Measurements from ENCODE around the gene BIRC7. TPM values are rescaled to one million over a fixed set of nuclear protein-coding genes. Genes with fewer than 3 reads are reported as not detected.
A peak's percentile ranks its signal among the peaks of the same experiment; 100 is the strongest.

The BIRC7 gene, protein sequence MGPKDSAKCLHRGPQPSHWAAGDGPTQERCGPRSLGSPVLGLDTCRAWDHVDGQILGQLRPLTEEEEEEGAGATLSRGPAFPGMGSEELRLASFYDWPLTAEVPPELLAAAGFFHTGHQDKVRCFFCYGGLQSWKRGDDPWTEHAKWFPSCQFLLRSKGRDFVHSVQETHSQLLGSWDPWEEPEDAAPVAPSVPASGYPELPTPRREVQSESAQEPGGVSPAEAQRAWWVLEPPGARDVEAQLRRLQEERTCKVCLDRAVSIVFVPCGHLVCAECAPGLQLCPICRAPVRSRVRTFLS
- total RNA-seq = not detected in 2 replicates

GRCh38 chr20:63235399-63235983 is at the start of gene BIRC7:
TSS of gene BIRC7 (plus strand) at chr20:63235905. CDS start at chr20:63236097, 192 bp downstream.
- no peak for DNase-seq (ENCODE audit: low read depth in 2 of 2)

DNA sequence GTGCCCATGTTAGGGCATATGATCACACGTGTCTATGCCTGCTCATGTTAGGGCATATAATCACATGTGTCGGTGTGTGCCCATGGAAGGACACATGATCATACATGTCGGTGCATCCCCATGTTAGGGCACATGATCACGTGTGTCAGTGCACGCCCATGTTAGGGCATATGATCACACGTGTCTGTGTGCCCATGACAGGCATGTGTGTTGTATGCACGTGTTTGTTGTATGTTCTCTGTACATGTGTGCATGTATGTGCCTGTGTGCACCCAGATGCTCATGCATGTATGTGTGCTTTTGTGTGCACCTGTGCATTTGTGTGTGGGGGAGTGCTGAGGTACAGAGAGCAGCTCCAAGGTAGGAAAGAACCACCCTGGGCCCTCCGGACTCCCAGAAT is 49.6 kb upstream of the BIRC7 start:
- DNase-seq (ENCODE audit: low read depth in 2 of 2) = no peak

DNA sequence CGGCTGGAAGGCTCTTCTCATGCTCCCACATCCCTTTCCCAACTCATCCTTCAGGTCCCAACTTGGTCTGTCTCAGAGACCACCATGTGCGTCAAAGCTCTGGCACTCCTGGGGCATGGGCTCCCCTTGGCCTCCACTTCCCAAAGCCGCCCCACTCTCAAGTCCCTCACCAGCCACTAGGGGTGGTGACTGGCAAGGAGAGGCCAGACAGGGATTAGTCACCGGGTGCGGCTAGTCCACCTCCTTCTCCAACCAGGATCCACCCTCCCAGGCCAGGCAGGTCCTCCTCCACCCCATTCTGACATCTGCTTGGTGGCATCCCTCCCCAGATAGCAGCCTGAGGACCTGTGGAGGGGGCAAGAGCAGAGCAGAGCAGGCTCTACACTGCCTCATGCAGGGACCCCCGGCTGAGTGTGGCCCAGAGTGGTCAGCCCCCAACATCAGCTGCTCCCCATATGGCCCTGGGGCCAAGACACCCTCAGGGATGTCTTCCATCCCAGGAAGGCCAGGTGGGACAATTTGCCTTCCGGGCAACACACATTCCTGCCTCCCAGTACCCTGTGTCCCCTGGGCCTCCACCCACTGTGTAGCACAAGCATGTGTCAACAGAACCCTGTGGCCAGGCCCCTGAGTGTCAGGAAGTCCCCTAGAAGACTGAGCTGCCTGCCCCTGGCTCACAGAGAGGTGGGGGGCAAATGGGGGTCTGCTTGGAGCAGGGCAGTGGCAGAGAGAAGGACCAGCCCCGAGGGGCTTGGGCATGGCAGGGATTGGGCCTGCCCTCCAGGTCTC is 49.0 kb upstream of the BIRC7 start:
- DNase-seq (ENCODE audit: low read depth in 2 of 2) = peak in 1 of 2 donors; percentile 15

GRCh38 chr20:63187338-63188158 is 48.2 kb upstream of the BIRC7 start:
- no peak for DNase-seq (ENCODE audit: low read depth in 2 of 2)

DNA sequence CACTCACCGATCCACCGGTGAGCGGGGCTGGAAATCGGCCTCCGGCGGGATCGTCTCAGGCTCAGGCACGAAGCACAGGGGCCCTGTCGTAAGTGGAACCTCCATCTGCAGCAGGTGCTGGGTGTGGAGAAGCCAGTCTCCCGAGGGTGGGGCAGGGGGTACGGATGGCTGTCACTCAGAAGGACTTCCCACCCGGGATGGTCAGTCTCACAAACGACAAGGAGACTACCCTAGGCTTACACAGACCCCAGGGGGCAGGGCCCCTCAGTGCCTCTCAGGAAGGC is 47.6 kb upstream of the BIRC7 start:
- DNase-seq (ENCODE audit: low read depth in 2 of 2) = no peak

DNA sequence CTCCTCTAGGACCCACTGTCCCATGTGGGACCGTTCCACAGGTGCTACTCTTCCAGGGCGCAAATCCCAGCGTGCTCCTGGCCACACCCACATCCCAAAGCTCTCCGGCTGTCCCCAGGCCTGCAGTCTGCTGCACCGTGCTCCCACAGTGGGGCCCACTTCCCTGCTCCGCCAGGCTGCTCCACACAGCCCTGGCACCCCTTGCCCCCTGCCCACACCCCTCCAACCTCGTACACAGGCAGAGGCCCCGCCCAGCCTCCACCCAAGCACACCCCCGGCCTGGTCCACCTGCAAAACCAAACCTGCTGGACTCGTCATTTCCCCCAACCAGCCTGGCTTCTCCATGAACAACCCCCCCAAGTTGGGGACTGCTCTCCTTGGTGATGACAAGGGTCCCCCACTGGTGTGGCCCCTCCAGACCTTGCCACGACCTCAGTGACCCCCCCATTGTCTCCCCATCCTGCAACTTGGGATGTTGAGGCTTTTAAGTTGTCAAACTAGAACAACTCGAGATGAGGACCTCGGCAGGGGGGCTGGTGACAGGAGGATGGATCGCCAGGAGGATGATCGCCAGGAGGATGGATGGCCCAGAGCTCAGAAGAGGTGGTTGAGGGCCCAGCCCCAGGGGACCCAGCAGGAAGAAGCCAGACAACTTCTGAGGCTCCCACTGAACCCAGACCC is 46.9 kb upstream of the BIRC7 start:
- DNase-seq (ENCODE audit: low read depth in 2 of 2) = no peak

DNA sequence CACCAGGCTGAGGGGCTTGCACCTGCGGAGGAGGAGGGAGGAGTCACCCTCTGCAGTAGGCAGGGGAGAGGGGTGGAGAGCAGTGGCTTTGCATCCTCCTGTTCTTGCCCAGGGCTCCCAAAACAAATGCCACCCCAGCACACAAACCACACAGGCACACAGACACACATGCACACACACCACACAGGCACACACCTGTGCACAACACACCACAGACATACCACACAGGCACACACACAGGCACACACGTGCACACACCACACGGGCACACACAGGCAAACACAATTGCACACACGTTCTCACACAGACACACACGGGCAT is 46.4 kb upstream of the BIRC7 start:
- DNase-seq (ENCODE audit: low read depth in 2 of 2) = no peak

- no peak for DNase-seq (ENCODE audit: low read depth in 2 of 2)
These were observed 45.7 kb upstream of the BIRC7 start for GRCh38 chr20:63189846-63190559.

DNA sequence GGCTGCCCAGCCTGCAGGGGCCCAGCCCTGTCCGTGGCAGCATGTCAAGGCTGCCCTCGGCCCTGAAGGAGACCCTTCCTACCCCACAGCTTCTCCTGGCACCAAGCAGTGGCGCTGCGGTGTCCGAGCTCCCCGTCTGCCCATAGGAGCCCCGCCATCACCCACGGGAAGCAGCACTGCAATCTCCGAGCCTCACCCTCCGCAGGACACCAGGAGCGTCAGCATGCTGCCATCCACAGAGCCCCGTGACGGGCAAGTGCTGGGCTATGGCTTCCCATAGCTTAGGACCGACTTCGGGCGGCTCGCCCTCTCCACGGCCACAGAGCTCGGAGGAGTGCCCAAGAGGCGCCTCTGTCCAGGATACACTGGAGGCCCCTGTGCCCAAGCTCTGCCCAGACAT is 44.9 kb upstream of the BIRC7 start:
- no peak for DNase-seq (ENCODE audit: low read depth in 2 of 2)

DNA sequence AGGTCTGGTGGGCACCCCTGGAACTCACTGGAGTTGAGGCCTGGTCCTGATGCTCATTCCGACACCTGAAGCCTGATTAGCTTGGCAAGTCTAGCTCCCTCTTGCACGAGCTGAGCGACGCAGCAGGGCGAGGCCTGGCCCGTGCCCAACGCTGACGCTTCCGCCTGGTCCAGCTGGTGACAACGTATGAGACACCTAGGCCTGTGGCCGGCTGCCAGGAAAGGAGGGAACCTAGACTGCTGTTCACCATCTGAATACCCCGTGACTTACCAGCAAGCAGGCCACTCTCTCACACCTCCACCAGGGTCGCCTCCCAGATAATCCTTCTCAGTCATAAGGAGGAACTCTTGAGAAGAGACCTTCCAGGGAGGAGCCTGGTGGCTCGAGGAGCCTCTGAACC is 44.3 kb upstream of the BIRC7 start:
- peak; percentile 47 to 68 for DNase-seq (ENCODE audit: low read depth in 2 of 2)

- no peak for DNase-seq (ENCODE audit: low read depth in 2 of 2)
These were observed 43.0 kb upstream of the BIRC7 start for GRCh38 chr20:63192721-63193120.

DNA sequence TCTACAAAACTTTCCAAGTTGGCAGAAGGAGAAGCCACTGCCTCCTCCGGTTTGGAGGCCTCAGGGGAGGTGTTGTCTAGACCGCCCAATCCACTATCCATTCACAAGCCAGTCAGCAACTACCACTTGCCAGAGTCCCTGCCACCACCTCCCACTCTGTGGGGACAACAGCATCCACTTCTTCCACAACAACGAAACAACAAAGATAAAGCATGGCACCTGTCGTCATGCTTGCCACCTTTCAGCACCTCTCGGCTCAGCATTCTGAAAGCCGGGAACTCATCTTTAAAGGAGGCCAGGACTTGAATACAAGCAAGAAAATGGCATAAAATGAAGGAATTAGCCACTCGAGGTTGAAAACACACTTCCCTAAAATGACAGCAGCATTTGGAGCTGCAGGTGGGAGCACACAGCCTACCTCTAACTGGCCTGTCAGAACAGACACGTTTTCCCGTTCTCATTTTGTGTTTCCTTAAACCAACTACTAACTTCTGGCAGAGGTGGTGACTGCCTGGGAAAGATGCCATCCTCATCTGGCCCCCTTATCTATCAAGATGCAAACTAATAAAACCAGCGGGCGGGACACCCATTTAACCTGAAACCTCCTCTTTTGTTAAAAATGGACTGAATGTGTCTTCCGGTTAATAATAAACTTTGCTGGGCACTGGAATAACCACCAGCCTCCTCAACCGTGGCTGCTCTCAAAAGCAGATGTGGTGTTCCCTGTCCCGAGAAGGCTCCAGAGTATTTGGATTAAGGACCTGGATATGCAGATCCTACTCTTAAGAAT is 41.5 kb upstream of the BIRC7 start:
- DNase-seq (ENCODE audit: low read depth in 2 of 2) = no peak

- DNase-seq (ENCODE audit: low read depth in 2 of 2) = no peak
These were observed 40.9 kb upstream of the BIRC7 start for GRCh38 chr20:63194797-63195173.

DNA sequence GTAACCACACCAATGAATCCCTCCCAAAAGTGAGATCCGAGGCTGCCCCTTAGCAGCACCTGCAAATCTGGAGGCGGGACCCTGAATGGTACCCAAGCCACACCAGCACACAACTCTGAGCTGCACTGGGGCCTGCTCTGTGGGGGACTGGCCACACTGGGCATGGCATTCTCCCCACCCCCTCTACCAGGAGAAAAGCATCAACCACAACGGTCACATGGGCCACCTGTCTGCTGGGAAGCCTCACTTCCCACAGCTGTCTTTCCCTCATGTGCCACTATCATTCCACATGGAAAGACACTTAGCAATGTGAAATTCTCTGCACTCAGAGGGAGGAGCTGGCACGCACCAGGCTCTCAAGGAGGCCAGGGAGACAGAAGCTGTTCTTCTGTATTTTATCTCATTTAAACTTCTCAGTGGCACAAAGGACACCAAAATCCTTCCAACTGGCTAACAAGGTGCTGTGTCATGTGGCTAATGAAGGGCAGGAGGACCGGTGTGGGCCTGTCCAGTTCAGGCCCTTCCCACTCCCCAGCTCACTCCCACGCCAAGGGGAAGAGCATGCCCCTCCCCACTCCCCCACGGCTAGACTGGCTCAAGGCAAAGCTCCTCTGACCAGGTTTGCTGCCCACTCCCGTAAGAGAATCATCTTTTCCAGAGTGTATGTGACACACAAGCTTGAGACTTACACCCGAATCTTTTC is 38.8 kb upstream of the BIRC7 start:
- no peak for DNase-seq (ENCODE audit: low read depth in 2 of 2)

DNA sequence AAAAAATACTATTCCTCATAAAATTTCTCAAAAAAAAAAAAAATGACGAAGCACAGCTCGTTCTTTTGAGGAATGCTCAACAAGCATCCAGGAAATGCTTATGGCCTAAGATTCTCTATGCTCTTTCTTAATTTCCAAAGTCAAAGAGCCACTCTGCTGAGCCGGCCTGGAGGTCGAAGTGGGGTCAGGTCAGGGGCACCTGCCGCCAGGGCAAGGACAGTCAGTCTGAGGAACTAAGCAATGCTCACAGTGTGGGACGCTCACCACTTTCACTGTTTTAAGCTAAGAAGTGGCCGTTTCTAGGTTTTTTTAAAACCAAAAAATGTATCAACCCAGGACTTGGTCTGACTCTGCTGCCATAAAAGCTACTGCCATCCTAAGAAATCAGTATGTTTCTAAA is 37.1 kb upstream of the BIRC7 start:
- no peak for DNase-seq (ENCODE audit: low read depth in 2 of 2)

DNA sequence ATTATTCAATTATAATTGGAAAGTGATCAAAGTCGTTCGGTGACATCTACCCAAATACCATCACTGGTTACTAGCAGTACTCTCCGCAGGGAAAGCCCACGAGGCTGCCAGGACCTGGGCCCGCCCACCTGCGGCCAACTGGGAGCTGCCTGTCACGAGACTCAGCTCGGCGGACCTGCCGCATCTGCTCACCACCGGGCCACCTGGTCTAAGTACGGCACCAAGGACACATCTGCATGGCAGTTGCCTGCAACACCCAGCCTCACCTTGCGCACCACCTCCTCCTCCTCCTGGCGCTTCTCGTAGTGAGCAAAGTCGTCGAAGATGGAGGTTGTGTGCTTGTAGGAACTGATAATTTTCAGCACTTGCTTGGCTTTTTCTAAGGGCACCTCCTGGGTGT is 33.7 kb upstream of the BIRC7 start:
- DNase-seq (ENCODE audit: low read depth in 2 of 2) = no peak

GRCh38 chr20:63202811-63203526 is 32.7 kb upstream of the BIRC7 start:
- no peak for DNase-seq (ENCODE audit: low read depth in 2 of 2)

DNA sequence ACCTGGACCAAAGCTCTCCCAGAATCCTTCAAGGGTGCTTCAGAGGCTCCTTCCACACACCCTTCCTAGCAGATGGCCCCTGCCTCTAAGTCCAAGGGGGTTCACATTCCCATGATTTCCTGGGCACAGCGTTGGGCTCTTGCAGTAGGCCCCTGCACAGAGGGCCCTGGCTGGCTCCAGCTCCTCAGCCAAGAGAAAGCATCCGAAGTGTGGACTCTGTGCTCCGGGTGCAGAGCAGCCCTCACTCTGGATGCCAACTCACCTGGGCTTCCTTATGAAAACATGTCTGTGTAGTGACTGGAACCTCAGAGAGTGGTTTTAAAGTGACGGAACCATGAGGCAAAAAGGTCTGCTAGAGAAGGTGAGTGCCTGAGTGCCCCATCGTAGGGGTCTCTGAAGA is 31.3 kb upstream of the BIRC7 start:
- no peak for DNase-seq (ENCODE audit: low read depth in 2 of 2)

DNA sequence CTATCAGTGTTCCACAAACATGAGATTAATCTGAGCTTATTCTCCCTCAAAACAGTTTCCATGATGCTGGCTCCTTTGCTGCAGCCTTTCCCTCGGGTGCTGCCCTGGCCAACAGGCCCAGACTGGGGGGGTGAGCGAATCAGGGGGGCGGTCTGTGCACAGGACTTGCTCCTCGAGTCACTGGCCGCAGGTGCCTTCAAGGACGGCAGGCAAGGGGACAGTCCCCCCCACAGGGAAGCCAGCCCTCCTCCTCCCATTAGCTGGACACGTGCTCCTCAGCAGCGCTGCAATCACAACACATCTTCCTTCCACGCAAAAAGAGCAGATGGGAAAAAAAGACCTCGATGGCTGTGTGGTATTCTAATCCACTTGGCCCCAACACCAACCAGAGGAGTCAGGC is 29.8 kb upstream of the BIRC7 start:
- DNase-seq (ENCODE audit: low read depth in 2 of 2) = no peak
